NCI-H2171 (cell line): ENCODE measurements around the gene FXR2.
"Not testable (repeated sequence)": the region's sequence is repeated elsewhere in the genome, so short reads cannot be mapped to it uniquely, and the experiment has no call there.

ENCODE experiments used
- DNase-seq: peaks from one replicate; lab custom pipeline; 2025; lab: John Stamatoyannopoulos, UW

FXR2 gene

GRCh38 chr17:7627250-7628121, 12.8 kb upstream of the FXR2 start, which contains the start of gene SAT2:
Gene SAT2, minus strand, starts transcription at chr17:7627821. Its CDS starts 186 bp downstream, at chr17:7627635.
- peak; percentile 87 for DNase-seq

GRCh38 chr17:7626956-7627249, 12.2 kb upstream of the FXR2 start:
- no peak for DNase-seq

GRCh38 chr17:7626307-7626706, 11.6 kb upstream of the FXR2 start:
- DNase-seq = no peak

- not testable (repeated sequence) for DNase-seq
Measured at GRCh38 chr17:7625749-7626148, 11.1 kb upstream of the FXR2 start.

- no peak for DNase-seq
Measured at GRCh38 chr17:7623661-7624060, 9.0 kb upstream of the FXR2 start.

- no peak for DNase-seq
Measured at GRCh38 chr17:7620835-7621234, 6.1 kb upstream of the FXR2 start.

GRCh38 chr17:7618608-7619007, 3.9 kb upstream of the FXR2 start:
- no peak for DNase-seq

- DNase-seq = no peak
Measured at GRCh38 chr17:7615265-7615747, 609 bp upstream of the FXR2 start.

GRCh38 chr17:7613769-7614424, 800 bp downstream of the FXR2 start:
- no peak for DNase-seq

GRCh38 chr17:7612294-7612640, 2.4 kb downstream of the FXR2 start:
- no peak for DNase-seq

GRCh38 chr17:7611635-7612293, 2.9 kb downstream of the FXR2 start:
- DNase-seq = no peak

GRCh38 chr17:7610641-7611040, 4.1 kb downstream of the FXR2 start:
- DNase-seq = no peak

- no peak for DNase-seq
Measured at GRCh38 chr17:7606280-7606679, 8.4 kb downstream of the FXR2 start.

GRCh38 chr17:7597561-7597960, 17.1 kb downstream of the FXR2 start:
- DNase-seq = not testable (repeated sequence)

GRCh38 chr17:7593296-7593695, 21.4 kb downstream of the FXR2 start:
- no peak for DNase-seq

GRCh38 chr17:7592422-7593021, 22.2 kb downstream of the FXR2 start:
- no peak for DNase-seq

- no peak for DNase-seq
Measured at GRCh38 chr17:7591596-7591995, 23.1 kb downstream of the FXR2 start.

GRCh38 chr17:7590743-7591142, 24.0 kb downstream of the FXR2 start:
- no peak for DNase-seq

- peak; percentile 17 for DNase-seq
Measured at GRCh38 chr17:7589891-7590691, 24.6 kb downstream of the FXR2 start, which contains the start of gene SOX15. Gene SOX15, minus strand, starts transcription at chr17:7590094. Its CDS starts 418 bp downstream, at chr17:7589676.

GRCh38 chr17:7589204-7589868, 25.4 kb downstream of the FXR2 start:
- peak; percentile 67 for DNase-seq
